NCI-H526 treated with DMSO at 0.1 percent for 48 hours (cell line): Measurements from ENCODE around the gene ESYT2.

Experiments
- DNase-seq: peaks from one replicate; lab custom pipeline; 2025; lab: John Stamatoyannopoulos, UW

The ESYT2 gene

DNA sequence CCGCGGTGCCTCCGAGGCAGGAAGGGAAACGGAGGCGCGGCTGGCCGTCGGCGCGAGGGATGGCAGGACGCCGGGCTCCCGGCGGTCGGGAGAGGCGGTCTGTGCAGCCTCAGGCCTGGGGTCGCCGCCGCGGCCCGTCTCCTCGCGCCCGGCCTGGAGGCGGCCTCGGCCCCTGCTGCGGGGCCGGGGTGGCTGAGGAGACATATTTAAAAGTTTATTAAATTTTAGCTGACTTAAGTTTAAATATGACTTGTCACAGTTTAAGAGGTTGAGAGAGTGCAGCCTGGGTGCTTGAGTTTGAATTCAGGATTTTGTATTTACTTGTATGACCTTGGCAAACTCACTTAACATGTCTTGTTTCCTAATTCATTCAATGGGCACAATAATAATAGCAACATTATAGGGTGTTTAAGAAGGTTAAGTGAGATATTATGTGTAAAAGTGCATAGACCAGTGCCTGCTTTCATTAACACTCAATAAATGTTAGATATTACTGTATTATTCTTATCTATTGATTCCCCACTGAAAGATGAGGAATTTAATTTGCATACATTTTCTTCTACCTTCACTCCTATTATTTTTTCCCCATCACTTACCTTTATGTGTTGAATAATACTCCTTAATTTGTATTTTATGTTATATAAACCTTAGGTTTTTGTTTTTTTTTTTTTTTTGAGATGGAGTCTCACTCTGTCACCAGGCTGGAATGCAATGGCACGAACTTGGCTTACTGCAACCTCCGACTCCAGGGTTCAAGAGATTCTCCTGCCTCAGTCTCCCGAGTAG lies 27.8 kb upstream of the ESYT2 start:
- DNase-seq = peak; percentile 26

DNA sequence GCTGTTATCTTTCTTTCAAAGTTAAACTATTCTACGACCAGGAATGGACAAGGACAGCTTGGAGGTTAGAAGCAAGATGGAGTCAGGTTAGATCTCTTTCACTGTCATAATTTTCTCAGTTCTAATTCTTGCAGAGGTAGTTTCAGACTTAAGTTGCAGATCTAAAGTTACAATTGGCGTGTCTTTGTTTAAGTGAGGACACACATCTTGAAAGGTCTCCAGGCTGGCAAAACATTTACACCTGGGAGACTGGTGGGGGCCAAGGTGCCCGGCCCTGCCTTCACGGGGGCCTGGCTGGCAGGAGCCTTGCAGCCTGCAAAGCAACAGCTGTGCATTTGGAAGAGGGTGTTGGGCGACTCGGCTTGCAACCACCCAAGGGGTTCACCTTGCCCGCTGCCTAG lies 25.4 kb upstream of the ESYT2 start:
- DNase-seq = no peak

DNA sequence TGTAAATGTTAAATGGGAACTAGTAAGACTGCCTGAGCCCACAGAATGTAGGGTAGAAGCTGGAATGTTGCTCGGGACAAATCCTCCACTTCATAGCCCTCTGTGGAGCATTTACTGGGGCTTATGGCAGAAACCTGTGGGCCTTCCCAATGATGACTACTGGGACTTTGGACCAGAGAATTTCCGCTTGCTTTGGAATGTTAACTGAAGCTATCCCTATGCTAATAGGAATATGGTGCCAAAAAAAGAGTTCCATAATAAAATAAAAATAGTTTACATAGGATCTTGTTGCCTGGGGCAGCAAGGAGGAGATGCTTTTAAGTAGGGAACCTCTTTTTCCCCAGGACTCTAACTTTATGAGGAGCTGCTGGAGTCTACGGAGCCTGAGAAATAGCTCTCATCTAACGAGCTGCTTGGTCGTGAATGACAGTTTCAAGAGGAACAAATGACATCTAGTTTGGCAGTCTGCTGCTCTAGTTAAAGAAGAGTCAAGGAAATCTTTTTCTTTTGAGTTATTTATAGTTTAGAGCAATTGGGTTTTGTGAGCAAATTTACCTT lies 21.3 kb upstream of the ESYT2 start:
- DNase-seq = no peak

DNA sequence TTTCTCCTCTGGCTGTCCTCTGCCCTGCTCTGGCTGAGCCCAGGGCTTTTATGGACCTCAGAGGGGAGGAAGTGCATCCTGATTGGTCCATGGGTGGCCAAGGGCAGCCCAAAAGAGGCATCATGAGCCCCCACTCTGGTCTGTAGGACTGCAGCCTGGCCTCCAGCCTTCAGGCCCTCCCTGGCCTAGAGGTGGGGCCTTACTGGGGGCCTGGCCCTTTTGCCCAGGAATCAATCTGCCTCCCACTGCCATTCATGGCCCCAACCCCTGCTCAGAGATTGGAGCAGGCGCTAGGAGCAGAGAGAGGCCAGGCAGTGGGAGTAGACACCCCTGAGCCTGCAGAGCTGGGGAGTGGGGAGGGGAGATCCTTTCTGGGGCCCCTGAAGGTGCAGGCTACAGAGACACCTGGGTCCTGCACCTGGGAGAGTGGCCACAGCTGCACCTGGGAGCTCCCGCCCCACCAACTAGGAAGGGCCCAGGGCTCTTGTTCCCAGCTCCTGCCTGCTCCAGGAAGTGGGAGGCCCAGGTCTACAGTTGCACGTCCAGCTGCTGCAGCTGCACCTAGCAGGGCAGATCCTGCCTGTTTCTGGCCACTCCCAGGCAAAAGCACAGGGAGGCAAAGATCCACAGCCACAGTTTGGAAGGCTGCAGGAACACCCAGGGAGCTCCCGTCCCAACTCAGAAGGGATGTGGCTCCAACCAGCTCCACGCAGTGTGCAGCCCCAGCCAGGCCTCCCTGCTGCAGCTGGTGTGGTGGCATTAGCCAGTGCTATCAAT lies 20.6 kb upstream of the ESYT2 start:
- no peak for DNase-seq

DNA sequence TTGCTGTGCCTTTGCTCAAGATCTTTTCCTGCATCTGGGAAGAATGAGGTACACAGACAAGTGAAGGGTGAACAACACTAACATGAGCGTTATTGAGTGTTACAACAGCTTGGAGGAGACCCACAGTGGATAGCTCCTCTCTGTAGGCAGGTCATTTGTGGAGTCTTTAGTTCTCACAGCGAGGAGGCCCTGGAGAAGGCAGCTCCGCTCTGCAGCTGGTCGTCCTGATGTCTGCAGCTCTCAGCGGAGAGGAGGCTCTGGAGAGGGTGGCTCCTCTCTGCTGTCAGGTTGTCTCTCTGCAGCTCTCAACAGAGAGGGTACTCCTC lies 20.1 kb upstream of the ESYT2 start:
- DNase-seq = no peak

DNA sequence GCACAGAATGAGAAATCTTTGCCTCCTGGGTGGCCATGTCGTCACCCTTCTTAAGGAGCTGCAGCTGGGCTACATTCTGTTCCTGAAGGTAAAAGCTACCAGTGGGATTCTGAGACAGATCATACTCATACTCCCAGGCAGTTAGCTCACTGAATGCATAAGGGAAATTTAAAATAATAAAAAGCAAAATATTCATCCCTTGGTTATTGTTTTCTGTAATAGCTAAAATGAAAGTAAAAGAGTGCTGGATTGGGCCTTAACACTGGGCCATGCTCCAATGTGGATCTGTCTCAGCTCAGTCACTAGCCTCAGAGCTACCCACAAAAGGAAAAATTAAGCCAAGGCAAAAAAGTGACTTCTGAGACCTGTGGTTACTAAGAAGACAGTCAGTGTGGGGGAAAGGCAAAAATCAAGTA lies 18.1 kb upstream of the ESYT2 start:
- DNase-seq = no peak

DNA sequence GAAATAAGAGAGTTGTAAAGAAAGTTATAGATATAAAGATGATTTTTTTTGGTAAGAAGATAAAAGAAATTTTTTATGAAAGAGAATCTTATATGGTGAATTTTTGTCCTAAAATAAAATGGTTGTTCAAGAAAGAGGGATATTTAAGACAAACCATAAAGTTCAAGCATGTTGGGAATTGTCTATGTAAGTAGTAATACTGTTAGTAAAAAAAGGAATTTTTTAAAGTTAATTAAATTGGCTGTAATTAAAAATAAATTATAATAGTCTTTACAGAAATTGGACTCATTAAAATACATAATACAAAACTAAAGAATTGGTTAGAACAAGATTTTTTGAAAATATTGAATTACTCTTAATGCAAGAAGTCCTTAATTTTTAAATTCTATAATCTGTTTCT lies 17.0 kb upstream of the ESYT2 start:
- no peak for DNase-seq

DNA sequence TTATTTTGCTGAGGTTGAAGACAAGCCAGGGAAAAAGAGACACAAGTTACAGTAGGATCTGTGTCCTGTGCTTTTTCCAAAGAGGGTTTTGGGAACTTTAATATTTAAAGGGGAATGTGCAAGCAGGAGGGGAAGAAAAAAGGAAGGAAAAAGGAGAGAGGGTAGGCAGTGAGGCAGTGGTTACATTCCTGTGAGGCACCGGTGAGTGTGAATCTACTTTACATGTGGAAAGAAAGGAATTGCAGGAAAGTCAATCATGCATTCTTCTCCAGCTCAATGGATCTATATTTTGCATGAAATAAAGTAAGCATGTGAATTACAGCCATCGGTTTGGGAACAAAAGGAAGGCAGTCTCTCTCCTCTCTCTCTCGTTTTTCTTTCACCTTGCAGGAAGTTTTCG lies 14.5 kb upstream of the ESYT2 start:
- no peak for DNase-seq

DNA sequence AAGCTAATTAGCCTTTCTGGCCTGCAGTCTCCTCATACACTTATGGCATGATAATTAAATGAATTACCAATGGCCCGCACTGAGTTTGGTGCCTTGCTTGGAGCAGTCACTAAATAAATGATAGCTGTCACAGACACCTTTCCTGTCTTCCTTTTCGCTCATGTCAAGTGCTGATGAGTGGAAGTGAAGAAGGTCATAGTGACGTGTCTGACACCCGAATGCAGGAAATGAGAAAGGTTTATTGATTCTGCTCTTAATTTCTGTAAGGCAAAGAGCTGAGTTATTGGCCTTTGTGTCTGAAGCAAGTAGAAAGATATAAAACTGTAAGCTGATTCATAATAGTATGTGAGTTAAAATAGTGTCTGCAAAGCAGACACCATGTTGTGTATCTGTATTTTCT lies 13.2 kb upstream of the ESYT2 start:
- DNase-seq = no peak

DNA sequence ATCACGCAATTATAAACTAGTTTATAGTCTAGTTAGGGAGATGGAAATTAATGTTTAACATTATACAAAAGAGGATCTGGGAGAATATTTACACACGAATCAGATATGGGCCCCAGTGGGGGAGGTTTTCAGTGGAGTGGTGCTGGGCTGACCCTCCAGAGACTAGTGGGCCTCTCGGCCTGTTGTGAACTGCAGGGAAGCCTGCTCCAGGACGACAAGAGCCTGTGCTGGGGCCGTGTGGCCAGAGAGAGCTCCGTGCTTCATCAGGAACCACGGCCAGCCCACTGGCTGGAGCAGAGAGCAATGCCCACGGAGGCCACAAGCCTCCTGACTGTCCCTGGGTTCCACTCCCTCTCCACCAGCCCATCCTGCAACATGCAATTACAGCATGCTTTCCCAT lies 11.3 kb upstream of the ESYT2 start:
- DNase-seq = no peak

DNA sequence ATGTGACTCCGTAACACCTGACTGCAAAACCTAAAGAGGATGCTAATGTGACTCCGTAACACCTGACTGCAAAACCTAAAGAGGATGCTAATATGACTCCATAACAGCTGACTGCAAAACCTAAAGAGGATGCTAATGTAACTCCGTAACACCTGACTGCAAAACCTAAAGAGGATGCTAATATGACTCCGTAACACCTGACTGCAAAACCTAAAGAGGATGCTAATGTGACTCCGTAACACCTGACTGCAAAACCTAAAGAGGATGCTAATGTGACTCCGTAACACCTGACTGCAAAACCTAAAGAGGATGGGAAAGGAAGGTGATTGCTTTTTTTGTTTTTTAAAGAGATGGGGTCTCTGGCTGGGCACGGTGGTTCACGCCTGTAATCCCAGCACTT lies 9.9 kb upstream of the ESYT2 start:
- peak; percentile 65 for DNase-seq

DNA sequence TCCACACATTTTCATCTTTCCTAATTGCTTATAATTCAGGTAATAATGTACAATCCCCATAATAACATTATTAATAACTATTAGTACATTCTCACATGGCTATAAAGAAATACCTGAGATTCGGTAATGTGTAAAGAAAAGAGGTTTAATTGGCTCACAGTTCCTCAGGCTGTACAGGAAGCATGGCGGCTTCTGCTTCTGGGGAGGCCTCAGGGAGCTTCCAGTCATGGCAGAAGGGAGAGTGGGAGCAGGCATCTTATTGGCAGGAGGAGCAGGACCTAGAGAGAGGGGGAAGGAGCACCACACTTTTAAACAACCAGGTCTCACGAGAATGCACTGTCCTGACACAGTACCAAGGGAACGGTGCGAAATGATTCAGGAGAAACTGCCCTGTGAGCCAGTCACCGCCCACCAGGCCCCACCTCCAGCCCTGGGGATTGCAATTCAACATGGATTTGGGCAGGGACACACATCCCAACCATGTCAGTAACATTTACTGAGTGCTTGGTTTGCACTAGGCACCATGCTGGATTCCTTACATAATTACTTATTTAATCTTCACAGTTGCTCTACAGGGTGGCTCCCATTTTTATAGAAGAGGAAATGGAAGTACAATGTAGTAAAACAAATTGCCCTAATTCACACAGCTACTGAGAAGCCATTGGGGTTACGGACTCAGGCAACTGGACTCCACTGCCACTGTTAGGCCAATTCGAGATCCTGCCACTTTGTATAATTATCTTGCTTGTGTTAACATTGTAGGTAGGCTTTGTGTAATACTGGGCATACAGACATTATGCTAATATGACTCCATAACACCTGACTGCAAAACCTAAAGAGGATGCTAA lies 8.7 kb upstream of the ESYT2 start:
- peak; percentile 71 for DNase-seq

DNA sequence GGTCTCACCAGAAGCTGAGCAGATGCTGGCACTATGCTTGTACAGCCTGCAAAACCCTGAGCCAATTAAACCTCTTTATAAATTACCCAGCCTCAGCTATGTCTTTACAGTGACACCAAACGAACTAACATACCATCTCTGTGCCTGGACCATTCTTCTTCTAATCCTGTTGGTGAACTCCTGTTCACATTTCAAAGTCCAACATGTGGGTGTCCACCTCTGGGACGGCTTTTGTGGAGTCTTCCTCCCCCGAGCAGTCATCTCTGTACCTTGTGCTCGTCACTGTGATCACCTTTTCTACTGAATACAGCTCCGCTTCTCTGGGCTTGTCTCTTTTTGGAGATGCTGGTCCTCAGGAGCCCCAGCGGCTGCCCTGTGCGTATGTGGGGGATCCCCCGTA lies 7.4 kb upstream of the ESYT2 start:
- DNase-seq = no peak

DNA sequence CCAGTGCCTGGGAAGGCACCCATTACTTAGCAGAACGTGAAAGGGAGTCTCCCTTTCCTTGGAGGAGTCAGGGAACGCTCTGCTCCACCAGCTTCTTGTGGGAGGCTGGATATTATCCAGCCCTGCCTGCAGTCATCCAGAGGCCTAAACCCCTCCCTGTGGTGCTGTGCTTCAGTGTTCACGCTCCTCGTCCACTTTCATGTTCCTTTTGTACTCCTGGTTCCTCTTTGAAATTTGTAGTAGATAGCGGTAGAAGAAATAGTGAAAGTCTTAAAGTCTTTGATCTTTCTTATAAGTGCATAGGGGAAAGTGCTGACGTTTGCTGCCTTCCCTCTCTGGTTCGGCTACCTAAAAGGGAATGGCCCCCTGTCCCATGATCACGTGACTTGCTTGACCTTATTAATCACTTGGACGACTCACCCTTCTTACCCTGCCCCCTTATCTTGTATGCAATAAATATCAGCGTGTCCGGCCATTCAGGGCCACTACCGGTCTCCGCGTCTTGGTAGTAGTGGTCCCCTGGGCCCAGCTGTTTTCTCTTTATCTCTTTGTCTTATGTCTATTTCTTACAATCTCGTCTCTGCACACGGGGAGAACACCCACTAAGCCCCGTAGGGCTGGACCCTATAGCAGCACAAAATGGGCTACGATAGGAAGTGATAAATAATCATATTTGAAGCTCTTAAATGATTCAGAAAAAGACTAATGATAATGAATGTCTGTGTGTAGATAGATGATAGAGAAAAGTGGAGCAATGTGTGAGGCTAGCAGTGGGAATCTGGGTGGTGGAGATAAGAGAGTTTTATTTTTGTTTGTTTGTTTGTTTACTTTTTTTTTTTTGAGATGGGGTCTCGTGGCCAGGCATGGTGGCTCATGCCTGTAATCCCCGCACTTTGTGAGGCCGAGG lies 5.8 kb upstream of the ESYT2 start:
- DNase-seq = no peak

DNA sequence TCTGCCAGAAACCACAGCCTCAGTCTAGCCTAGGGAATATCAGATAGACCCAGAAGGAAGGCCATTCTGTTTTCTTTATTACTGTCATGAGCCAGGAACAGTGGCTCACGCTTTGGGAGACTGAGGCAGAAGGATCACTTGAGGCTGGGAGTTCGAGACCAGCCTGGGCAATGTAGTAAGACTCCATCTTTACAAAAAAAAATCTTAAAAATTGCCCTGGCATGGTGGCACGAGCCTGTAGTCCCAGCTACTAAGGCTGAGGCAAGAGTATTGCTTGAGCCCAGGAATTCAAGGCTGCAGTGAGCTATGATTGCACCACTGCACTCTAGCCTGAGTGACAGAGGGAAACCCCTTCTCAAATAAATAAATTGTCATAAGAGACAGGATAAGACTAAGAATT lies 3.7 kb upstream of the ESYT2 start:
- DNase-seq = no peak

DNA sequence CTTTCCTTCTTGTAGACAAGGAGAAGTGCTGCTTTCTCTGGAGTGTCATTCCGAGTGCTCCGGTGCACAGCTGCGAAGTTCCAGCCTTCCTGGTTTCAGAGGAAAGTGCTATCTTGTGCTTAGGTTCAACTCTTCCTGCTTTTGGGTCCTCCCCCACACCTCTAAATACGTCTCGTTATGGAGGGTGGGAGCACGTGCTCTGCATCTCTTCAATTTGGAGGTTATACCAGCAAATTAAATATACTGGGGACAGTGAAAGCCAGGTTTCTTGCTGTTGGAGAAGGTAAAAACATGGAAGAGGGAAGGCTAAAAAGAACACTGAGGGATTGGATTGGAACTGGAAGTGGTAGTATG lies 2.4 kb upstream of the ESYT2 start:
- no peak for DNase-seq

DNA sequence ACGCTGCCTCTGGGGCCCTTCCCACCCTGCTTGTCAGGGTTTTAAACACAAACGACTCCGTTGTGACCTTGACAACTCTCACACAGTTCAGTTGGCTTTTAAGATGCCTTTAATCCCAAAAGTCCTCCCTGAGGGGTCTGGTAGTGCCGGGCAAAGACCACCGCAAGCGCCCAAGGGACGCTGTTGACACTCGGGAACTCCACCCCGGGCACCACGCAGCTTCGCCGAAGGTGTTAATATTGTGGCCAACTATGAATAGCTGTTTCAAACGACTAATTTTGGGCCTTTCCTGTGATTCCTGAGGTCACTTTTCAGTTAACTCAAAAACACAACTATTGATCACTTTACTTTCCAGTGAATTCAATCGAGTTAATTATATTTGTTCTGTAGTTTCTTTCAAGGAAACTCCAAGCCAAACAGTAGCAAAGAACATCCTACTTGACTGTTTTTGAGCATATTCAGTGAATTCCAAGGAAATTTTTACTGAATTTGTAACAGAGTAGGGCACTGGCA lies 958 bp upstream of the ESYT2 start:
- no peak for DNase-seq

DNA sequence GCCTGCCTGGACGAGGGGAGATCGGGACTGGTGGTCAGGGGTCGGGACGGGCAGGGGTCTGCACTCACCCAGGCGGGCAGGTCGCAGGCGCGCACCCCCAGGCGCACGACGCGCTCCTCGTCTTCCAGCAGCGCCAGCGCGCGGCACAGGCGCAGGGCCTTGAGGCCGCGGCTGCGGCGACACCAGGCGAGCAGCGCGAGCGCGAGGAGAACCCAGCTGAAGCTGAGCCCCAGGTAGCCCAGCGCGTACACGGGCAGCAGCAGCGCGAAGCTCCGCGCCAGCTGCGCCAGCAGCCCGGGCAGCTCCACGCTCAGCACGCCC lies 328 bp downstream of the ESYT2 start:
- peak; percentile 72 for DNase-seq

DNA sequence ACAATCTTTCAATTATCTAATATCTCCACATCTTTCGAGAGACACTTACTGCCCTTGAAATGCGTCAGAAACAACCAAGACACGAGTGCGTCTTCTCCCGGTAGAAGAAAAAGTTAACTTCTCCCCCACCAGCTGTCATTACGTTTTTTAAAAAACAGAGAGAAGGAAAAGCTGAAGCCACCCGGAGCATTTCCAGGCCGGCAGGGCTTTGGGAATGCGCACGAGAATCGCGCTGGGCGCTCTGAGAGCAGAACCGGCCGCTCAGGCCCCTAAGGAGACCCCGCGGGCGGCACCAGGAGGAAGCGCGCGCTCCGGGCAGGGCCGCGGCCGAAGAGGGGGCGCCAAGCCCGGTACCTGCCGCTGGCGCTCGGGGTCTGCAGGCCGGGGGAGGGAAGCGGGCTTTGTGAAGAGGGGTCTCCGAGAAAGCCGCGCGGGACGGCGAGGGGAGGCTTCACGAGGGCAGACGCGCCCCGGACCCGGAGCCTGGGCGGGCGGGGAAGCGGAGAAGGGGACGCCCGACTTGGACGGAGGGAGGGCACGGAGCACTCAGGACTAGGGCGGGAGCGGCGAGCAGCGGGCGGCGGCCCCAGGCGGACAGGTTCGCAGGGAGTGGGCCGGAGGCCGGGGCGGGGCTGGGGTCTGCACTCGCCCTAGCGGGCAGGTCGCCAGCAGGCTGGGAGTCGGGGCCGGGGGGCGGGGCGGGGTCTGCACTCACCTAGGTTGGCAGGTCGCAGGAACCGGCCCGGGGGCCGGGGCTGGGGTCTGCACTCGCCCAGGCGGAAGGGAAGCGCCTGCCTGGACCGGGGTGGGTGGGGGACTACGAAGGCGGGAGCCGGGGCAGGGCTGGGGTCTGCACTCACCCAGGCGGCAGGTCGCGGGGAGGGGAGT lies 932 bp downstream of the ESYT2 start:
- peak; percentile 20 for DNase-seq

DNA sequence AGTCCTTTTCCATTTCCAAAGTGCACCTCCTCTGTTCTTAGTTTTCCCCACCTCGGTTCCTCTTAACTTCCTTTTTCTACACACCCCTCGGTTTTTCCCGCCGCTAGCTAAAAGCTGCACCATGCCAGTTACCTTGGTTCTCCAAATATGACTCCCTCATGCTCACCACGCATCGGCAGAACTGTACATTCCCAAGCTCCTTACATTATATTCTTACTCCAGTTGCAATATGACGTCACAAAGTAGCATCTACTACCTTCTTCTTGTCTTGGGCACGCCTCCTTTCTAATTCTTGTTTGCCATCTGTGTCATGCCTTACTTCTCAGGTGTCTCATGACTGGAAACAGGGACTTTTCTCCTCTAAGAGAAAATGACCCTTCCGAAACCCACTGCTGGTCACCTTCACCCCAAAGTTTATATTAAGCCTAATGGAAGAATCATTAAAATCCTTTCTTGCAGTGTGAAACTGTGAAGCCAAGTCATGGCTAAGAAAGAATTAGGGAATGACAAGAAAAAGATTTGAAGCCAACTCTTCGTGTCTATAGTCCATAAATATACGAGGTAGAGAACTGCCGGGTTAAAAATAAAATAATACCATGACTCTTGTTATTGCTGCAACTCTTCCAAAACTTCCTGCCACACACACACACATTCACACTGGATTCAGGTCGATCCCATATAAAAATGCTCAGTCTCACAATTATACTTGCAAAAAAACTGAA lies 1.7 kb downstream of the ESYT2 start:
- no peak for DNase-seq
